ENCODE measurements around the gene KAT7. TPM values are rescaled to one million over a fixed set of nuclear protein-coding genes. Genes with fewer than 3 reads are reported as not detected.

The KAT7 gene
- total RNA-seq, 3 donors from 2014 or later (not counting 1 experiment from before 2014, with no cell fraction given), result 195 to 231 (median 213) TPM

- H3K27me3 ChIP-seq (ENCODE audit: control insufficient read depth, insufficient read depth, low read length), result no peaks in the 10 kb centered on the region
- peak; percentile 72 to 83 (median 81) for ATAC-seq
- no peak overlapping the region for H3K4me3 ChIP-seq (ENCODE audit: low read length)
- peak overlapping the region; percentile 92 for H3K27ac ChIP-seq (ENCODE audit: low read length)
- Mint-ChIP-seq H3K4me3 (peak overlapping the region; percentile 81), H3K36me3 (no peaks in the 10 kb centered on the region), H3K27me3 (ENCODE audit: low read depth in 2 of 2) (no peaks in the 10 kb centered on the region), H3K27ac (peak overlapping the region; percentile 93 to 97), H3K9me3 (no peaks in the 10 kb centered on the region), H3K4me1 (peaks cover 73 to 76% of the 10 kb centered on the region in 2 donors)
- intact Hi-C loops (cut with micrococcal nuclease), result loop anchor here (1.0 to 2.0 kb wide), 2 partner anchors 9 to 40 kb away; partner anchors contain the start of gene KAT7
- 4% methylated on average over 6 of the region's 7 CpGs for WGBS (ENCODE audit: insufficient coverage)
- H3K36me3 ChIP-seq (ENCODE audit: control insufficient read depth, insufficient read depth, low read length), result peaks cover 4% of the 10 kb centered on the region
- TF ChIP-seq CTCF (IDR thresholded peaks at IDR 0.05), result no peak
- no peaks in the 10 kb centered on the region for H3K9me3 ChIP-seq (ENCODE audit: control insufficient read depth, insufficient read depth, low read length)
- H3K4me1 ChIP-seq (ENCODE audit: control insufficient read depth, insufficient read depth, low read length), result peaks cover 78% of the 10 kb centered on the region
- DNase-seq, result peak; percentile 45 to 82
Measured at GRCh38 chr17:49748791-49749190, 39.7 kb upstream of the KAT7 start.

DNA sequence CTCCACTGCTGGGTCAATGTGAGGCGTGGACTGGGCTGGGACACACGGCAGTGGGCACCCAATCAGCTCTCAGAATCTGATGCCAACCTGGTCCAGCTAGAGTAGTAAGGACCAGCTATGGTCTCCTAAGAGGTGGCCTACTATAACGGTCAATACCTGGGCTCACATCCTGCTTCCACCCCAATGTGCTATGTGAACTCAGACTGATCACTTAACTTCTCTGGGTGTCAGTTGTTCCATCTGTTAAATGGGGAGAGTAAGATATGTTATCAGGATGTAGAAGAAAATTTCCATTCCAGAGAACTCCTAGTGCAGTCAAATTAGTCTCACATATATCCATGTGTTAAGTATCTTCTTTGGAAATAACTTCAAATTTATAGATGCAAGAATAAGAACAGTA lies 38.8 kb upstream of the KAT7 start:
- TF ChIP-seq CTCF (IDR thresholded peaks at IDR 0.05), result no peak
- Histone ChIP-seq H3K27me3 (ENCODE audit: control insufficient read depth, insufficient read depth, low read length) (no peaks in the 10 kb centered on the region), H3K27ac (ENCODE audit: low read length) (peak overlapping the region; percentile 92), H3K4me1 (ENCODE audit: control insufficient read depth, insufficient read depth, low read length) (peaks cover 78% of the 10 kb centered on the region), H3K4me3 (ENCODE audit: low read length) (no peak overlapping the region), H3K9me3 (ENCODE audit: control insufficient read depth, insufficient read depth, low read length) (no peaks in the 10 kb centered on the region), H3K36me3 (ENCODE audit: control insufficient read depth, insufficient read depth, low read length) (peaks cover 4% of the 10 kb centered on the region)
- Mint-ChIP-seq H3K4me3 (peak overlapping the region; percentile 41), H3K36me3 (no peaks in the 10 kb centered on the region), H3K27ac (peak overlapping the region; percentile 93 to 97), H3K4me1 (peaks cover 74 to 75% of the 10 kb centered on the region in 2 donors), H3K9me3 (no peaks in the 10 kb centered on the region), H3K27me3 (ENCODE audit: low read depth in 2 of 2) (no peaks in the 10 kb centered on the region)
- 68% methylated on average over 3 of the region's 3 CpGs for WGBS (ENCODE audit: insufficient coverage)
- intact Hi-C loops (cut with micrococcal nuclease), result loop anchor here (1.0 to 2.0 kb wide), 2 partner anchors 10 to 39 kb away; partner anchors contain the start of gene KAT7
- DNase-seq, result no peak
- no peak for ATAC-seq

GRCh38 chr17:49752508-49752907 lies 36.0 kb upstream of the KAT7 start:
- TF ChIP-seq CTCF (IDR thresholded peaks at IDR 0.05), result no peak
- Histone ChIP-seq H3K9me3 (ENCODE audit: control insufficient read depth, insufficient read depth, low read length) (no peaks in the 10 kb centered on the region), H3K4me3 (ENCODE audit: low read length) (no peak overlapping the region), H3K4me1 (ENCODE audit: control insufficient read depth, insufficient read depth, low read length) (peaks cover 84% of the 10 kb centered on the region), H3K27ac (ENCODE audit: low read length) (no peak overlapping the region), H3K27me3 (ENCODE audit: control insufficient read depth, insufficient read depth, low read length) (no peaks in the 10 kb centered on the region), H3K36me3 (ENCODE audit: control insufficient read depth, insufficient read depth, low read length) (peaks cover 13% of the 10 kb centered on the region)
- Mint-ChIP-seq H3K27ac (peak overlapping the region; percentile 93 to 97), H3K4me3 (peak overlapping the region; percentile 63), H3K9me3 (no peaks in the 10 kb centered on the region), H3K4me1 (peaks cover 72 to 74% of the 10 kb centered on the region in 2 donors), H3K36me3 (no peaks in the 10 kb centered on the region), H3K27me3 (ENCODE audit: low read depth in 2 of 2) (no peaks in the 10 kb centered on the region)
- intact Hi-C loops (cut with micrococcal nuclease), result no loop called here
- ATAC-seq (no peak), DNase-seq (no peak)
- 56% methylated on average over 2 of the region's 3 CpGs for WGBS (ENCODE audit: insufficient coverage)

DNA sequence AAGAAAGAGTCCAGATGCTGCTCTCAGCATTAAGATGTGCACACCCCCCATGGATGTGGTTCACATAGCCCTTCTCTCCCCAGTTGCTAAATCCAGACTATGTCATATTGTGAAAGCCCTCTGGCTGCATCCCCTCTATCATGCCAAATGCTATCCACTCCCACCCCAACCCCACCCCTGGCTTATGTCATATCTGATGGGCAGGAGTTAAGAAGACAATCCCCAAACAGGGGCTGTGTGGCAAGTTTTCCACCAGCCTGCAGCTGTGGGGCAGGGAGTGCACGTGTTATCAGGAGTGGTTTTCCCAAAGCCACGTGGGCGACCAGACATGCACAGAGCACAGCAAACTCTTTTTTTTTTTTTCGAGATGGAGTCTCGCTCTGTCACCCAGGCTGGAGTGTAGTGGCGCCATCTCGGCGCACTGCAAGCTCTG lies 34.5 kb upstream of the KAT7 start:
- Mint-ChIP-seq H3K27ac (peak overlapping the region; percentile 93 to 97), H3K4me1 (peaks cover 66 to 69% of the 10 kb centered on the region in 2 donors), H3K36me3 (no peaks in the 10 kb centered on the region), H3K4me3 (peak overlapping the region; percentile 40), H3K27me3 (ENCODE audit: low read depth in 2 of 2) (no peaks in the 10 kb centered on the region), H3K9me3 (no peaks in the 10 kb centered on the region)
- no peak for TF ChIP-seq CTCF (IDR thresholded peaks at IDR 0.05)
- no peaks in the 10 kb centered on the region for H3K27me3 ChIP-seq (ENCODE audit: control insufficient read depth, insufficient read depth, low read length)
- ATAC-seq, result no peak
- intact Hi-C loops (cut with micrococcal nuclease), result no loop called here
- no peak overlapping the region for H3K4me3 ChIP-seq (ENCODE audit: low read length)
- H3K27ac ChIP-seq (ENCODE audit: low read length), result no peak overlapping the region
- H3K4me1 ChIP-seq (ENCODE audit: control insufficient read depth, insufficient read depth, low read length), result peaks cover 84% of the 10 kb centered on the region
- H3K36me3 ChIP-seq (ENCODE audit: control insufficient read depth, insufficient read depth, low read length), result peaks cover 17% of the 10 kb centered on the region
- WGBS (ENCODE audit: insufficient coverage), result 59% methylated on average over 8 of the region's 8 CpGs
- no peaks in the 10 kb centered on the region for H3K9me3 ChIP-seq (ENCODE audit: control insufficient read depth, insufficient read depth, low read length)
- no peak for DNase-seq

Data from natural killer cell (primary cell).